Fibroblast of the aortic adventitia (primary cell): ENCODE data around the gene BLTP3A. TPM values are rescaled to one million over a fixed set of nuclear protein-coding genes. Genes with fewer than 3 reads are reported as not detected.
"Not testable (repeated sequence)": the region's sequence is repeated elsewhere in the genome, so short reads cannot be mapped to it uniquely, and the experiment has no call there.

Experiments used
- DNase-seq: peaks from one replicate; pipeline ENCODE4 v3.0.0-alpha.2; 2010; ENCODE audit warnings: low read depth
- H3K4me3 ChIP-seq: 2 replicates; pipeline ENCODE4 v1.5.1; 2011; ENCODE audit warnings: low read depth, mild to moderate bottlenecking, control low read depth, low read length, moderate library complexity
- total RNA-seq: library from RNA; depleted of rRNA; stranded (reverse); fragments of >200 nt; gene quantifications from 2 replicates; pipeline ENCODE4 v1.2.3, GENCODE V29; 2012; ENCODE audit warnings: low replicate concordance
- TF ChIP-seq, protein P1 (sequence below): IDR thresholded peaks from 2 replicates; pipeline ENCODE4 v1.5.1; 2011; ENCODE audit warnings: mild to moderate bottlenecking, low read length, control low read depth, inconsistent platforms; ENCODE audit not compliant: insufficient read depth

BLTP3A gene
- total RNA-seq = 3.4 and 8.9 TPM in 2 replicates

DNA sequence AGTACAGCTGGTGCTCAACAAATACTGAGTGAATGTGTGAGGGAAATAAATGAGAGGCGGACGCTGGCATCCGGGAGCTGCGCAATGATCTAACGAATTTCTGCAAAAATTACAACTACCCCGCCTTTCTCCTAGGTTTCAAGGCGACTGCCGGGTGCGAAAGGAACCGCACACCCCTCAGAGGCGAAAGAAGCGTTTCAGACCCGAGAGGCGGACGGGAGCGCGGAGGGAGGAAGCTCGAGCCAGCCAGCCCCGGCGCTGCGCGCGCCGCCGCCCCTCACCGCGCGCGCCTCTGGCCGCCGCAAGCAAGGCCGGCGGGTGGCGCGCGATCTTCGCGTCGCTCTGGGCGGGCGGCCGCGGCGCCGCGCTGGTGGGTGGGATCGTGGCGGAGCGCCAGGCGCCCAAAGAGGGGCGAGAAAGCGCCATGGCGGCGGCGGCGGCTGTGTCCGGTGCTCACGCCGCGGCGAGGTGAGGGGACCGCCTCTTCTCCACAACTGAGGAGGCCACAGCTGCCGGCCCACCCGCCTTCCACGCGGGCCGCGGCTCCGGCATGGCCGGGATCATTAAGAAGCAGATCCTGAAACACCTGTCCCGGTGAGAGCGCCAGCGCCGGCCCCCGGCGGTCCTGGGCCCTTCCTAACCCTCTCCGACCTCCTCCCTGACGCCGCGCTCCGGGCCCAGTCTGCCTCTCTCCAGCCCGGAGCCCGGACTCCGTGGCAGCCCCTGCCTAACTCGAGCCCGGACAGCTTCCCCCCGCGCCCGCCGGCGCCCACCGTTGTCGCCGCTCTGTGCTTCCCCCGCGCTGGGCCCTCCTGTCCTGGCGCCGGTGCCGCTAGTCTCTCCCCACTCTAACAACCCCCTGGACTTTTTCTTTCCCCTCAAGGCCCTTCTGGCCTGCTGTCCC lies at the start of gene BLTP3A:
TSS of gene BLTP3A (plus strand) at position 383 of the 904 bp plus-strand sequence. CDS start at position 551, 168 bp downstream.
- peak; percentile 50 for DNase-seq
- TF ChIP-seq, protein P1, sequence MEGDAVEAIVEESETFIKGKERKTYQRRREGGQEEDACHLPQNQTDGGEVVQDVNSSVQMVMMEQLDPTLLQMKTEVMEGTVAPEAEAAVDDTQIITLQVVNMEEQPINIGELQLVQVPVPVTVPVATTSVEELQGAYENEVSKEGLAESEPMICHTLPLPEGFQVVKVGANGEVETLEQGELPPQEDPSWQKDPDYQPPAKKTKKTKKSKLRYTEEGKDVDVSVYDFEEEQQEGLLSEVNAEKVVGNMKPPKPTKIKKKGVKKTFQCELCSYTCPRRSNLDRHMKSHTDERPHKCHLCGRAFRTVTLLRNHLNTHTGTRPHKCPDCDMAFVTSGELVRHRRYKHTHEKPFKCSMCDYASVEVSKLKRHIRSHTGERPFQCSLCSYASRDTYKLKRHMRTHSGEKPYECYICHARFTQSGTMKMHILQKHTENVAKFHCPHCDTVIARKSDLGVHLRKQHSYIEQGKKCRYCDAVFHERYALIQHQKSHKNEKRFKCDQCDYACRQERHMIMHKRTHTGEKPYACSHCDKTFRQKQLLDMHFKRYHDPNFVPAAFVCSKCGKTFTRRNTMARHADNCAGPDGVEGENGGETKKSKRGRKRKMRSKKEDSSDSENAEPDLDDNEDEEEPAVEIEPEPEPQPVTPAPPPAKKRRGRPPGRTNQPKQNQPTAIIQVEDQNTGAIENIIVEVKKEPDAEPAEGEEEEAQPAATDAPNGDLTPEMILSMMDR = no peak
- peak within 1 kb of the TSS; percentile 85 for H3K4me3 ChIP-seq

- no peak overlapping the region for H3K4me3 ChIP-seq
- TF ChIP-seq, protein P1 = no peak
- DNase-seq = no peak
These were observed 49.8 kb upstream of the BLTP3A start for GRCh38 chr6:34742094-34742493.

DNA sequence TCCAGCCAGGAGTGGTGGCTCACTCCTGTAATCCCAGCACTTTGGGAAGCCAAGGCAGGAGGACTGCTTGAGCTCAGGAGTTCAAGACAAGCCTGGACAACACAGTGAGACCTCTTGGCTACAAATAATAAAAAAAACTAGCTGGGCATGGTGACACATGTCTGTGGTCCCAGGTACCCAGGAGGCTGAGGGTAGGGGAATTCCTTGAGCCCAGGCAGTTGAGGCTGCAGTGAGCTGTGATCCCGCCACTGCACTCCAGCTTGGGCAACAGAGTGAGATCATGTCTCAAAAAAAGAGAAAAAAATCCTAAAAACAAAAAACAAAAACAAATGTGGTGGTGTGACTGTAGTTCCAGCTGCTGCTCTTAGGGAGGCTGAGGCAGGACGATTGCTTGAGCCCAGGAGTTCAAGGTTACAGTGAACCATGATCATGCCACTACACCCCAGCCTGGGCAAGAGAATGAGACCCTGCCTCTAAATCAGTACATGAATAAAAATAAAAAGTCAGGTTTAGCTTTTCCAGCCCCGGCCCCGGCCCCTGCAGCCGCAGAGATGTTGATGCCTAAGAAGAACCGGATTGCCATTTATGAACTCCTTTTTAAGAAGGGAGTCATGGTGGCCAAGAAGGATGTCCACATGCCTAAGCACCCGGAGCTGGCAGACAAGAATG lies 48.1 kb upstream of the BLTP3A start:
- no peak overlapping the region for H3K4me3 ChIP-seq
- TF ChIP-seq, protein P1 = no peak
- DNase-seq = no peak

DNA sequence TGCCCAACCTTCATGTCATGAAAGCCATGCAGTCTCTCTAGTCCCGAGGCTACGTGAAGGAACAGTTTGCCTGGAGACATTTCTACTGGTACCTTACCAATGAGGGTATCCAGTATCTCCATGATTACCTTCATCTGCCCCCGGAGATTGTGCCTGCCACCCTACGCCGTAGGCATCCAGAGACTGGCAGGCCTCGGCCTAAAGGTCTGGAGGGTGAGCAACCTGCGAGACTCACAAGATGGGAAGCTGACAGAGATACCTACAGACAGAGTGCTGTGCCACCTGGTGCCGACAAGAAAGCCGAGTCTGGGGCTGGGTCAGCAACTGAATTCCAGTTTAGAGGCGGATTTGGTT lies 47.6 kb upstream of the BLTP3A start:
- H3K4me3 ChIP-seq = not testable (repeated sequence)

GRCh38 chr6:34745277-34746103 lies 46.4 kb upstream of the BLTP3A start:
- no peak overlapping the region for H3K4me3 ChIP-seq
- DNase-seq = peak; percentile 38
- TF ChIP-seq, protein P1 = no peak

More for the DNA sequence above, 47.6 kb upstream of the BLTP3A start:
- DNase-seq = not testable (repeated sequence)

DNA sequence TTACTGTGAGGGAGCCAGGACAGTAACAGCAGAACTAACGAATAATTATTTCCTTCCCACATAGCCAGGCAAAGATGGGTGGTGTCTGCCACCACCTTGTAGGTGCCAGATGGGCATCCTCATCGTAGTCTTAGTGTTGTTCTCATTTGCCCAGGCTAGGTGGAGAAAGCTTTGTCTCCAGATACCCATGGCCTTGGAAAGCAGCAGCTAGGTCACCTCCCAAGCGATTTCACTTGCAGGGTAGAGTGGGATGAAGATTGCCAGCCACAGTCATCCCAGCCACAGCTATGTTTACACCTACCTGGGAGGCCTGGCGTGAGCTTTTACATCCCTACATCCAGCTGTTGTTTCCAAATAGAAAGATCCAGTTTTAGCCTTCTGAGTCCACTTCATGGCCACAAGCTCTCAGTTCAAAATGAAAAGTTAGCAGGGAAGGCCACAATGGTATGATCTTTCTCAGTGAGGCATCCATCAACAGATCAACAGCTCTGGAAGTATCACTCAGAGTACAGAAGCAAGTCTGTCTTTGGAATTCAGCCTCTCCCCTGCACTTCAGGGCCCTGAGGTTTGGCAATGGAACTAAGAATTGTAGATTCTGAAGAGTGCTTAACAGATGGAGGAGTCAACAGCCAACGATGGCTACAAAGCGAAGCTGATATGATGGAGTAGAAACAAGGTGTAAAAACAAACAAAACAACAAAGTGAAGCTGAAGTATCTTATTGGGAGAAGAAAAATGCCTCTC lies 45.6 kb upstream of the BLTP3A start:
- no peak overlapping the region for H3K4me3 ChIP-seq
- TF ChIP-seq, protein P1 = no peak
- no peak for DNase-seq
